Heart right ventricle (tissue), 16 donors: Measurements from ENCODE around the gene CYP2W1. TPM values are rescaled to one million over a fixed set of nuclear protein-coding genes. Genes with fewer than 3 reads are reported as not detected.
"Not testable (repeated sequence)": the region's sequence is repeated elsewhere in the genome, so short reads cannot be mapped to it uniquely, and the experiment has no call there.

Experiments
- ATAC-seq, 8 donors: fragments of 200-7000 bp; cut with Tn5 transposase; one replicate each; pipeline ENCODE4 v1.9.1; 2020; ENCODE audit warnings: mild to moderate bottlenecking in 8 of 8, moderate library complexity in 8 of 8, moderate number of reproducible peaks in 1 of 8
- DNase-seq, 2 donors: peaks; one replicate each; pipeline ENCODE4 v3.0.0-alpha.2; 2020
- H3K27ac ChIP-seq, 10 donors: fragments of 200-600 bp; sonication (generic) in 2 of 10; one replicate each; pipeline versions ENCODE4 v1.5.0 to v1.8.0; 2020 to 2022; ENCODE audit warnings: mild to moderate bottlenecking in 3 of 10
- H3K27me3 ChIP-seq, 7 donors: fragments of 200-600 bp; one replicate each; pipeline ENCODE4 v1.8.0; 2021 to 2022; ENCODE audit warnings: mild to moderate bottlenecking in 2 of 7
- H3K36me3 ChIP-seq, 9 donors: fragments of 200-600 bp; sonication (generic) in 1 of 9; one replicate each; pipeline versions ENCODE4 v1.5.0 to v1.8.0; 2020 to 2022; ENCODE audit warnings: mild to moderate bottlenecking in 2 of 9
- H3K4me1 ChIP-seq, 9 donors: fragments of 200-600 bp; sonication (generic) in 1 of 9; one replicate each; pipeline versions ENCODE4 v1.5.0 to v1.8.0; 2020 to 2022; ENCODE audit warnings: mild to moderate bottlenecking in 4 of 9
- H3K4me3 ChIP-seq, 10 donors: fragments of 200-600 bp; sonication (generic) in 2 of 10; one replicate each; pipeline versions ENCODE4 v1.5.0 to v1.8.0; 2020 to 2022; ENCODE audit warnings: mild to moderate bottlenecking in 7 of 10, moderate library complexity in 2 of 10
- H3K9me3 ChIP-seq, 11 donors: fragments of 200-600 bp in 10 of 11; sonication (generic) in 2 of 11; one replicate each; pipeline versions ENCODE4 v1.5.0 to v1.8.0; 2013 to 2022; ENCODE audit warnings: mild to moderate bottlenecking in 2 of 11, control low read depth in 1 of 11, moderate library complexity in 1 of 11
- WGBS, 2 donors: extraction: QIAGEN DNeasy Blood & Tissue Kit; methylation state at CpG; one replicate each; pipeline ENCODE4 v1.1.7; 2013; ENCODE audit warnings: inconsistent platforms in 1 of 2; 5-methylcytosine and 5-hydroxymethylcytosine counted together
- intact Hi-C, 10 donors: fragments of 100-400 bp; cut with DNase I; formaldehyde crosslinking; loops; one replicate each; pipeline versions ENCODE4 v1.11.1 to v1.14.2; 2022
- polyA plus RNA-seq, 2 donors: library from polyadenylated mRNA; stranded (reverse); fragments of 200-250 nt; gene quantifications; one replicate each; pipeline ENCODE4 v1.2.3, GENCODE V29; 2013
- total RNA-seq, 10 donors: library from RNA; stranded (reverse); fragmentation: NEBNext Ultra II Directional in 3 of 10; extraction: Animal tissue kit (Norgen Biotek cat#: 25700) in 3 of 10; gene quantifications; one replicate each; pipeline versions ENCODE4 v1.2.1 to v1.2.4, GENCODE V29; 2021 to 2023
- TF ChIP-seq, protein P1 (sequence below), 9 donors: fragments of 200-600 bp; sonication (generic) in 2 of 9; IDR thresholded peaks; one replicate each; pipeline versions ENCODE4 v1.5.0 to v1.8.0; 2021 to 2022; ENCODE audit warnings: antibody characterized with exemption in 9 of 9, mild to moderate bottlenecking in 5 of 9, moderate library complexity in 1 of 9
- donor health status: Arrhythmogenic right ventricular cardiomyopathy.
- donor health status: ischemic (EF 13 %, LVEDD 7.1; RV severe dilation, severe dysfunction).
- donor health status: healthy with polysubstance abuse.
- donor health status: DM: no; HTN: yes; CAD: no.
- donor health status: DM: no; HTN: no; CAD: no.
- donor health status: ischemic (EF 25% LVEDD 6.9; RV normal size, moderate dysfunction).
- donor health status: ischemic (EF 25% LVEDD 5.7; RV mildly dilated, moderate dysfunction).
- donor health status: healthy.
- donor health status: DM: yes; HTN: yes; CAD: no.
- donor health status: Ischemic cardiomyopathy.
- donor health status: ischemic (EF 35%, LVEDD 5.7; RV mildly dilated, moderate dysfunction).
- donor health status: nonischemic (EF 11% LVEDD 7.7; RV severe dilation, severe dysfunction).
- donor health status: DM: yes; HTN: yes; CAD: no.
- donor health status: PGD.
- donor health status: ischemic (EF 29% LVEDD 5.4; RV normal size, mild dysfunction).
- donor health status: nonischemic (EF 23%, LVEDD 6.1; RV moderate dilation, normal function).

The CYP2W1 gene
- total and polyA plus RNA-seq, 12 donors: not detected

- Histone ChIP-seq H3K27ac (no peak overlapping the region), H3K4me1 (peaks cover 3 to 28% (median 19%) of the 10 kb centered on the region in 9 donors), H3K27me3 (no peaks in the 10 kb centered on the region), H3K36me3 (peaks cover 0 to 13% (median 0%) of the 10 kb centered on the region in 9 donors), H3K9me3 (no peaks in the 10 kb centered on the region), H3K4me3 (no peak overlapping the region)
- 87 to 92% methylated on average over 12 of the region's 12 CpGs for WGBS, 2 donors
- no peak for DNase-seq
- intact Hi-C loops: no loop called here
- no peak for ATAC-seq
- TF ChIP-seq, protein P1, sequence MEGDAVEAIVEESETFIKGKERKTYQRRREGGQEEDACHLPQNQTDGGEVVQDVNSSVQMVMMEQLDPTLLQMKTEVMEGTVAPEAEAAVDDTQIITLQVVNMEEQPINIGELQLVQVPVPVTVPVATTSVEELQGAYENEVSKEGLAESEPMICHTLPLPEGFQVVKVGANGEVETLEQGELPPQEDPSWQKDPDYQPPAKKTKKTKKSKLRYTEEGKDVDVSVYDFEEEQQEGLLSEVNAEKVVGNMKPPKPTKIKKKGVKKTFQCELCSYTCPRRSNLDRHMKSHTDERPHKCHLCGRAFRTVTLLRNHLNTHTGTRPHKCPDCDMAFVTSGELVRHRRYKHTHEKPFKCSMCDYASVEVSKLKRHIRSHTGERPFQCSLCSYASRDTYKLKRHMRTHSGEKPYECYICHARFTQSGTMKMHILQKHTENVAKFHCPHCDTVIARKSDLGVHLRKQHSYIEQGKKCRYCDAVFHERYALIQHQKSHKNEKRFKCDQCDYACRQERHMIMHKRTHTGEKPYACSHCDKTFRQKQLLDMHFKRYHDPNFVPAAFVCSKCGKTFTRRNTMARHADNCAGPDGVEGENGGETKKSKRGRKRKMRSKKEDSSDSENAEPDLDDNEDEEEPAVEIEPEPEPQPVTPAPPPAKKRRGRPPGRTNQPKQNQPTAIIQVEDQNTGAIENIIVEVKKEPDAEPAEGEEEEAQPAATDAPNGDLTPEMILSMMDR (IDR thresholded peaks at IDR 0.05): no peak
Observed at GRCh38 chr7:1030444-1031070, 47.6 kb downstream of the CYP2W1 start.

DNA sequence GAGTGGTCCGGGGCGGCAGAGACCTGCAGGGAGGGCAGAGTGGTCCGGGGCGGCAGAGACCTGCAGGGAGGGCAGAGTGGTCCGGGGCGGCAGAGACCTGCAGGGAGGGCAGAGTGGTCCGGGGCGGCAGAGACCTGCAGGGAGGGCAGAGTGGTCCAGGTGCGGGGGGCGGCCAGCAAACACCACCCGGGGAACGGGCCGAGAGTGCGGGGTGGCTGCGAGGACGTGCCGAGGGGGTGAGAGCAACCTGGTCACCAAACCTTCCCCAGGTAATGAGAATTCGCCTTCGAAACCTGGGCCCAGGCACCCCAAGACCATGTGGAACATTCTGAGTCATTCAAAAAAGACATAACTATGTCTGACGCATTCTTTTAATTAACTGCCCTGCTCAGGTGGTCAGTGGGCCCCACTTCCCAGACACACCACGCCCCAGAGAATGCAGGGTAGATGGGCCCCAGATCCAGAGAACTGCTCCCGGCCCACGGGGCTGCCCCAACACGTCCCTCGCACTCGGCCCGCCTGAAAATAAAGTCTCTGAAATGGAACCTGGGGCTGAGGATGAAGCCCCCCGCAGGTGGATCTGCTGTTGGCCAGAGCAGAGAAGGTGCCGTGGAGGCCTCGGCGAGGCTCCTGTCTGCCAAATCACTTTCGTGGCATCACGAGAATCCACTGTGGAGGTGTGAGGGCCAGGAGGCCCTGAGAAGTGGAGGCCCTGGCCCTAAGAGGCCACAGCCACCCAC, 48.9 kb downstream of the CYP2W1 start:
- DNase-seq: no peak
- Histone ChIP-seq H3K9me3 (no peaks in the 10 kb centered on the region), H3K4me1 (peaks cover 3 to 23% (median 16%) of the 10 kb centered on the region in 9 donors), H3K36me3 (peaks cover 0 to under 1% (median 0%) of the 10 kb centered on the region in 9 donors), H3K27me3 (no peaks in the 10 kb centered on the region), H3K4me3 (no peak overlapping the region), H3K27ac (no peak overlapping the region)
- intact Hi-C loops: no loop called here
- no peak for ATAC-seq
- 94 to 95% methylated on average over 27 to 28 of the region's 33 CpGs for WGBS, 2 donors
- TF ChIP-seq, protein P1 (IDR thresholded peaks at IDR 0.05): no peak

GRCh38 chr7:1032536-1033181, 49.7 kb downstream of the CYP2W1 start:
- 94 to 96% methylated on average over 23 to 25 of the region's 25 CpGs for WGBS, 2 donors
- Histone ChIP-seq H3K4me1 (peaks cover 3 to 16% (median 9%) of the 10 kb centered on the region in 9 donors), H3K36me3 (no peaks in the 10 kb centered on the region), H3K27ac (no peak overlapping the region), H3K27me3 (no peaks in the 10 kb centered on the region), H3K9me3 (no peaks in the 10 kb centered on the region), H3K4me3 (no peak overlapping the region)
- DNase-seq (no peak), ATAC-seq (no peak)
- intact Hi-C loops: no loop called here
- TF ChIP-seq, protein P1 (IDR thresholded peaks at IDR 0.05): no peak

DNA sequence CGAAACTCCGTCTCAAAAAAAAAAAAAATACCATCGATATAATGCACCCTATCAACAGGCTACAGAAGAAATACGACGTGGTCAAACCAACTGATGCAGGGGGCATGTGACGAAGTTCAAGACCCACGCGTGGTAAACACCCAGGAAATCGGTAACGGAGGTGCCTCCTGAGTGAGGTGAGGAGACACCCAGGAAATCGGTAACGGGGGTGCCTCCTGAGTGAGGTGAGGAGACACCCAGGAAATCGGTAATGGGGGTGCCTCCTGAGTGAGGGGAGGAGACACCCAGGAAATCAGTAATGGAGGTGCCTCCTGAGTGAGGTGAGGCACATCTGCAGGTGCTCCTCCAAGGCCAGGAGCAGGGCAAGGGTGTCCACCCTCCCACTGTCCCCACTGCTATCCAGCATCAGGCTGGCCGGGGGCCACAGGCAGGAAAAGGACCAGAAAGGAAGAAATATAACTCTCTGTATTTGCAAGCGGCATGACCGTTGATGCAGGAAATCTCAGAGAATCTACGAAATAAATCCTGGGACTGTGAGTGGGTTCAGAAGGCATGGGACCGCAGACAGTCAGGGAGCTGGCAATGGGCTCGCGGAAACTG, 50.7 kb downstream of the CYP2W1 start:
- H3K4me1 ChIP-seq: peaks cover 3 to 16% (median 8%) of the 10 kb centered on the region in 9 donors
- no peak for ATAC-seq
- TF ChIP-seq, protein P1 (IDR thresholded peaks at IDR 0.05): no peak
- H3K36me3 ChIP-seq: no peaks in the 10 kb centered on the region
- H3K27ac ChIP-seq: no peak overlapping the region
- H3K27me3 ChIP-seq: no peaks in the 10 kb centered on the region
- H3K4me3 ChIP-seq: no peak overlapping the region
- intact Hi-C loops: no loop called here
- H3K9me3 ChIP-seq: no peaks in the 10 kb centered on the region
- no peak for DNase-seq
- 91 to 93% methylated on average over 20 of the region's 20 CpGs for WGBS, 2 donors

GRCh38 chr7:1034769-1035168, 51.8 kb downstream of the CYP2W1 start:
- ATAC-seq, H3K4me3 ChIP-seq, H3K9me3 ChIP-seq, H3K27me3 ChIP-seq, H3K27ac ChIP-seq, DNase-seq, H3K4me1 ChIP-seq, intact Hi-C loops, H3K36me3 ChIP-seq: not testable (repeated sequence)
- WGBS, 2 donors: 98% methylated on average over 1 of the region's 1 CpG

DNA sequence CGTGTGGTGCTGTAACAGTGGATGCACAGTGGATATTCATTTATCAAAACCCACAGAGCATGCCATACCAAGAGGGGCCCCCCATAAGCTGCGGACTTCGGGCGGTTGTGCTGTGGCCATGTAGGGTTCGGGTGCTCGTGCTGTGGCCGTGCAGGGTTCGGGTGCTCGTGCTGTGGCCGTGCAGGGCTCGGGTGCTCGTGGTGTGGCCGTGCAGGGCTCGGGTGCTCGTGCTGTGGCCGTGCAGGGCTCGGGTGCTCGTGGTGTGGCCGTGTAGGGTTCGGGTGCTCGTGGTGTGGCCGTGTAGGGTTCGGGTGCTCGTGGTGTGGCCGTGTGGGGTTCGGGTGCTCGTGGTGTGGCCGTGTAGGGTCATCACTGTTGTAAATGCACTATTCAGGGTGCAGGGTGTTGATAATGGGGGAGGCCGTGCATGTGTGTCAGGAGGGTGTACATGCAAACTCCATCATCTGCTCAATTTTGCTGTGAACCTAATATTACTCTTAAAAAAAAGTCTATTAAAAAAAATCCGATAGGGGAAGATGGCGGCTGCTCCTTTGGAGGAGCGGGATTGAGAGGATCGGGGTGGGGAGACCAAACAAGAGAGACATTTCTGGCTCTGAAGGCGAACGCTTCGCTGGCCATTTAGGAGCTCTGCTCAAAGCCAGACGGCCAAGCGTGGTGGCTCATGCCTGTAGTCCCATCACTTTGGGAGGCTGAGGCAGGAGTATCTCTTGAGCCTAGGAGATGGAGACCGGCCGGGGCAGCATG, 53.4 kb downstream of the CYP2W1 start:
- intact Hi-C loops, H3K36me3 ChIP-seq, ATAC-seq, H3K27ac ChIP-seq, H3K4me3 ChIP-seq, H3K9me3 ChIP-seq, DNase-seq, H3K27me3 ChIP-seq: not testable (repeated sequence)
- H3K4me1 ChIP-seq: peaks cover 0 to 11% (median 6%) of the 10 kb centered on the region in 9 donors
- 97 to 98% methylated on average over 40 of the region's 40 CpGs for WGBS, 2 donors
